Measurements from ENCODE around the gene FBXO39.
"Not testable (repeated sequence)": the region's sequence is repeated elsewhere in the genome, so short reads cannot be mapped to it uniquely, and the experiment has no call there.

FBXO39 gene

DNA sequence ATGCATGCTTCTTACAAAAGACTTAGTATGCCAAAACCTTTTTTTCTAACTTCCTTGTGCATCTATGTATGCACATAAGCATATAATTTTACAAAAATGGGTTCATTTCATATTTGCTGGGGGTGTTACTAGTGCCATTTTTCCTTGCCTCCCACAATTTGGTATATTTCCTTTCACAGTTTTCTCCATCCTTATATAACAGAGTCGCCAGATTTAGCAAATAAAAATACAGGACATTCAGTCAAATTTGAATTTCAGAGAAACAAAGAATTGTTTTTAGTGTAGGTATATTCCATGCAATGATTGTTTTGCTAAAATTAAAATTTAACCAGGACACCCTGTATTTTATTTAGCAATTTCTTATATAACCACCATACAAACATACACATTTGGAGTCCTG lies 4.0 kb upstream of the FBXO39 start:
- TF ChIP-seq GABPA (IDR thresholded peaks at IDR 0.05; ENCODE audit: low read depth) (no peak), SPI1 (IDR thresholded peaks at IDR 0.05; ENCODE audit: borderline replicate concordance, low read depth) (no peak), POLR2AphosphoS5 (IDR thresholded peaks at IDR 0.05; ENCODE audit: low read depth) (no peak)
- TF ChIP-seq, protein P1, sequence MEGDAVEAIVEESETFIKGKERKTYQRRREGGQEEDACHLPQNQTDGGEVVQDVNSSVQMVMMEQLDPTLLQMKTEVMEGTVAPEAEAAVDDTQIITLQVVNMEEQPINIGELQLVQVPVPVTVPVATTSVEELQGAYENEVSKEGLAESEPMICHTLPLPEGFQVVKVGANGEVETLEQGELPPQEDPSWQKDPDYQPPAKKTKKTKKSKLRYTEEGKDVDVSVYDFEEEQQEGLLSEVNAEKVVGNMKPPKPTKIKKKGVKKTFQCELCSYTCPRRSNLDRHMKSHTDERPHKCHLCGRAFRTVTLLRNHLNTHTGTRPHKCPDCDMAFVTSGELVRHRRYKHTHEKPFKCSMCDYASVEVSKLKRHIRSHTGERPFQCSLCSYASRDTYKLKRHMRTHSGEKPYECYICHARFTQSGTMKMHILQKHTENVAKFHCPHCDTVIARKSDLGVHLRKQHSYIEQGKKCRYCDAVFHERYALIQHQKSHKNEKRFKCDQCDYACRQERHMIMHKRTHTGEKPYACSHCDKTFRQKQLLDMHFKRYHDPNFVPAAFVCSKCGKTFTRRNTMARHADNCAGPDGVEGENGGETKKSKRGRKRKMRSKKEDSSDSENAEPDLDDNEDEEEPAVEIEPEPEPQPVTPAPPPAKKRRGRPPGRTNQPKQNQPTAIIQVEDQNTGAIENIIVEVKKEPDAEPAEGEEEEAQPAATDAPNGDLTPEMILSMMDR (IDR thresholded peaks at IDR 0.05; ENCODE audit: insufficient read depth, low read length), result no peak
- TF ChIP-seq, protein P2, sequence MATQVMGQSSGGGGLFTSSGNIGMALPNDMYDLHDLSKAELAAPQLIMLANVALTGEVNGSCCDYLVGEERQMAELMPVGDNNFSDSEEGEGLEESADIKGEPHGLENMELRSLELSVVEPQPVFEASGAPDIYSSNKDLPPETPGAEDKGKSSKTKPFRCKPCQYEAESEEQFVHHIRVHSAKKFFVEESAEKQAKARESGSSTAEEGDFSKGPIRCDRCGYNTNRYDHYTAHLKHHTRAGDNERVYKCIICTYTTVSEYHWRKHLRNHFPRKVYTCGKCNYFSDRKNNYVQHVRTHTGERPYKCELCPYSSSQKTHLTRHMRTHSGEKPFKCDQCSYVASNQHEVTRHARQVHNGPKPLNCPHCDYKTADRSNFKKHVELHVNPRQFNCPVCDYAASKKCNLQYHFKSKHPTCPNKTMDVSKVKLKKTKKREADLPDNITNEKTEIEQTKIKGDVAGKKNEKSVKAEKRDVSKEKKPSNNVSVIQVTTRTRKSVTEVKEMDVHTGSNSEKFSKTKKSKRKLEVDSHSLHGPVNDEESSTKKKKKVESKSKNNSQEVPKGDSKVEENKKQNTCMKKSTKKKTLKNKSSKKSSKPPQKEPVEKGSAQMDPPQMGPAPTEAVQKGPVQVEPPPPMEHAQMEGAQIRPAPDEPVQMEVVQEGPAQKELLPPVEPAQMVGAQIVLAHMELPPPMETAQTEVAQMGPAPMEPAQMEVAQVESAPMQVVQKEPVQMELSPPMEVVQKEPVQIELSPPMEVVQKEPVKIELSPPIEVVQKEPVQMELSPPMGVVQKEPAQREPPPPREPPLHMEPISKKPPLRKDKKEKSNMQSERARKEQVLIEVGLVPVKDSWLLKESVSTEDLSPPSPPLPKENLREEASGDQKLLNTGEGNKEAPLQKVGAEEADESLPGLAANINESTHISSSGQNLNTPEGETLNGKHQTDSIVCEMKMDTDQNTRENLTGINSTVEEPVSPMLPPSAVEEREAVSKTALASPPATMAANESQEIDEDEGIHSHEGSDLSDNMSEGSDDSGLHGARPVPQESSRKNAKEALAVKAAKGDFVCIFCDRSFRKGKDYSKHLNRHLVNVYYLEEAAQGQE (IDR thresholded peaks at IDR 0.05; ENCODE audit: insufficient replicate concordance, low read depth), result no peak
- Histone ChIP-seq H3K4me3 (replicated peaks; ENCODE audit: insufficient read depth, low read length) (no peak overlapping the region), H3K27me3 (ENCODE audit: insufficient read depth, poor library complexity, severe bottlenecking) (no peaks in the 10 kb centered on the region), H3K27ac (replicated peaks) (no peak overlapping the region)
- DNase-seq (ENCODE audit: low read depth in 1 of 2, low spot score in 1 of 2), result no peak

DNA sequence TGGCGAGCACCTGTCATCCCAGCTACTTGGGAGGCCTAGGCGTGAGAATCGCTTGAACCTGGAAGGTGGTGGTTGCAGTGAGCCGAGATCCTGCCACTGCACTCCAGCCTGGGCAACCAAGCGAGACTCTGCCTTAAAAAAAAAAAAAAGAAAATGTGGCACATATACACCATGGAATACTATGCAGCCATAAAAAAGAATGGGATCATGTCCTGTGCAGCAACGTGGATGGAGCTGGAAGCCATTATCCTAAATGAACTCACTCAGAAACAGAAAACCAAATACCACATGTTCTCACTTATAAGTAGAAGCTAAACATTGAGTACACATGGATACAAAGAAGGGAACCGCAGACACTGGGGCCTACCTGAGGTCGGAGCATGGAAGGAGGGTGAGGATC lies 1.1 kb upstream of the FBXO39 start:
- not testable (repeated sequence) for H3K27ac ChIP-seq (replicated peaks); H3K4me3 ChIP-seq (replicated peaks; ENCODE audit: insufficient read depth, low read length); H3K27me3 ChIP-seq (ENCODE audit: insufficient read depth, poor library complexity, severe bottlenecking); DNase-seq (ENCODE audit: low read depth in 1 of 2, low spot score in 1 of 2)

DNA sequence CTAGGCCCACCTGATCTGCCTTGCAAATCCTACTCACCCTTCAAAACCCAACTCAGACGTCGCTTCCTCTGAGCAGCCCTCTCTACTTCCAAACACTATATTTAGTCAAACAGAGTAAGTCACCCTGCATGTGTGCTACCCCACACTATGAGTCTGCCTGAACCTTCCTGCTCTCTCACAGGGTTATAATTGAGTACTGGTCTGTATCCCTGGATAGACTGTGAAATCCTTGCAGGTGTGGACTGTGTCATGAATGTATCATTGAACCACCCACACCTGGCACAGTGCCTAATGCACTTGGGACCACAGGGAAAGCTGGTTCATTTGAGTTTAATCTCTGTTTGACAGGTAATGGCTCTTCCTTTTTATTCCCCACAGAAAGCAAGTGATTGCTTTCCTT lies 3.4 kb downstream of the FBXO39 start:
- Histone ChIP-seq H3K27ac (replicated peaks) (no peak overlapping the region), H3K4me3 (replicated peaks; ENCODE audit: insufficient read depth, low read length) (no peak overlapping the region), H3K27me3 (ENCODE audit: insufficient read depth, poor library complexity, severe bottlenecking) (no peaks in the 10 kb centered on the region)
- DNase-seq (ENCODE audit: low read depth in 1 of 2, low spot score in 1 of 2), result no peak
- TF ChIP-seq, protein P1 (IDR thresholded peaks at IDR 0.05; ENCODE audit: insufficient read depth, low read length), result no peak
- TF ChIP-seq POLR2AphosphoS5 (IDR thresholded peaks at IDR 0.05; ENCODE audit: low read depth), result no peak

DNA sequence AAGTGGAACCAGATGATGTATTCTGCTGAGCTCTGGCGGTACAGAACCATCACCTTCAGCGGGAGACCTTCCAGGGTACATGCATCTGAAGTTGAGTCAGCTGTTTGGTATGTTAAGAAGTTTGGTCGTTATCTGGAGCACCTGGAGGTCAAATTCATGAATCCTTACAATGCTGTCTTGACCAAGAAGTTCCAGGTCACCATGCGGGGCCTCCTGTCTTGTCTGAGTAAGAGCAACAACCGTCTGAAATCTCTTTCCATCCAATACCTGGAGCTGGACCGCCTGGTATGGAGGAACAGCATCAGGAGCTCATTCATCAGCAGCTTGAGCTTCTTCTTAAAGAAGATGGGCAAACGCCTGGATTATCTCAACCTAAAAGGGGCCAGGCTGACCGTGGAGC lies 4.0 kb downstream of the FBXO39 start:
- TF ChIP-seq GABPA (IDR thresholded peaks at IDR 0.05; ENCODE audit: low read depth) (no peak), SPI1 (IDR thresholded peaks at IDR 0.05; ENCODE audit: borderline replicate concordance, low read depth) (no peak), POLR2AphosphoS5 (IDR thresholded peaks at IDR 0.05; ENCODE audit: low read depth) (no peak)
- TF ChIP-seq, protein P1 (IDR thresholded peaks at IDR 0.05; ENCODE audit: insufficient read depth, low read length), result no peak
- TF ChIP-seq, protein P2 (IDR thresholded peaks at IDR 0.05; ENCODE audit: insufficient replicate concordance, low read depth), result no peak
- no peaks in the 10 kb centered on the region for H3K27me3 ChIP-seq (ENCODE audit: insufficient read depth, poor library complexity, severe bottlenecking)
- DNase-seq (ENCODE audit: low read depth in 1 of 2, low spot score in 1 of 2), result no peak
- H3K4me3 ChIP-seq (replicated peaks; ENCODE audit: insufficient read depth, low read length), result no peak overlapping the region
- no peak overlapping the region for H3K27ac ChIP-seq (replicated peaks)

Measured in HL-60 (cell line).